Vagina (tissue), 2 donors: ENCODE data around the gene CNEP1R1.

Source experiments
- CTCF ChIP-seq, 3 experiments: fragments of 450-650 bp in 2 of 3; fragments of 200-600 bp in 1 of 3; sonication (generic) in 1 of 3; IDR thresholded peaks; one replicate each; pipeline ENCODE4 v1.5.1; 2017 to 2019; ENCODE audit warnings: antibody characterized with exemption in 3 of 3, mild to moderate bottlenecking in 2 of 3, moderate library complexity in 2 of 3
- POLR2A ChIP-seq, 2 donors: fragments of 450-650 bp; IDR thresholded peaks; one replicate each; pipeline ENCODE4 v1.6.1; 2017; ENCODE audit warnings: antibody characterized with exemption in 2 of 2, mild to moderate bottlenecking in 2 of 2, moderate library complexity in 2 of 2
- POLR2AphosphoS5 ChIP-seq, 2 donors: sonication (generic); formaldehyde crosslinking; IDR thresholded peaks; one replicate each; pipeline ENCODE4 v1.9.0; 2017; ENCODE audit warnings: antibody characterized with exemption in 2 of 2, mild to moderate bottlenecking in 2 of 2, low read depth in 1 of 2; ENCODE audit not compliant: insufficient read depth in 1 of 2

GRCh38 chr16:50059669-50060068 is 34.6 kb downstream of the CNEP1R1 start:
- no peak for TF ChIP-seq CTCF (IDR thresholded peaks at IDR 0.05)
- no peak for TF ChIP-seq POLR2AphosphoS5 (IDR thresholded peaks at IDR 0.05; ENCODE audit: insufficient read depth in 1 of 2, low read depth in 1 of 2)
- no peak for TF ChIP-seq POLR2A (IDR thresholded peaks at IDR 0.05)
